ENCODE results near the gene URAD.

DNA sequence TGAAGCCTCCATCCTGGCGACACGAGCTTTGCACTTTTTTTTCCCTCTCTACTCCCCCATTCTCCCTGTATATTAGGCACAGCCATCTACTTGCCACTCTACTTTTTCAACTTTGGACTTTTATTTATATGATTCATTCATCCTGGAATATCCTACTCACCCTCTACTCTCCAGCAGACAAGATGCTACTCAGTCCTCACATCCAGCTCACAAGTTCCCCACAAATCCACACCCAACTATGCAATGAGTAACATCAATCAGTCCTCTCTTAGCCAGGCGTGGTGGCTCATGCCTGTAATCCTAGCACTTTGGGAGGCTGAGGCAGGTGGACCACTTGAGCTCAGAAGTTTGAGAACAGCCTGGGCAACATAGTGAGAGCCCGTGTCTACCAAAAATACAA is 23.9 kb upstream of the URAD start:
- TF ChIP-seq CTCF (IDR thresholded peaks at IDR 0.05; ENCODE audit: low read depth, low read length) (no peak), EZH2phosphoT487 (IDR thresholded peaks at IDR 0.05; ENCODE audit: low read depth) (no peak)
